T1000 (cell line): ENCODE data around the gene DNAH6.
"Not testable (repeated sequence)": the region's sequence is repeated elsewhere in the genome, so short reads cannot be mapped to it uniquely, and the experiment has no call there.

Source experiments
- DNase-seq: peaks from one replicate; lab custom pipeline; 2025; ENCODE audit warnings: mixed read lengths; lab: John Stamatoyannopoulos, UW

DNAH6 gene

GRCh38 chr2:84755096-84755495 lies 238.8 kb downstream of the DNAH6 start:
- DNase-seq, result no peak

GRCh38 chr2:84757648-84758047 lies 241.3 kb downstream of the DNAH6 start:
- no peak for DNase-seq

- no peak for DNase-seq
Observed at GRCh38 chr2:84766791-84767190, 250.5 kb downstream of the DNAH6 start.

- DNase-seq, result no peak
Observed at GRCh38 chr2:84768840-84769239, 252.5 kb downstream of the DNAH6 start.

GRCh38 chr2:84770280-84770679 lies 254.0 kb downstream of the DNAH6 start:
- no peak for DNase-seq

GRCh38 chr2:84771251-84771650 lies 255.0 kb downstream of the DNAH6 start:
- DNase-seq, result no peak

- DNase-seq, result not testable (repeated sequence)
Observed at GRCh38 chr2:84773562-84773961, 257.3 kb downstream of the DNAH6 start.

GRCh38 chr2:84776011-84776410 lies 259.7 kb downstream of the DNAH6 start:
- DNase-seq, result no peak

- DNase-seq, result no peak
Observed at GRCh38 chr2:84778911-84779690, 262.8 kb downstream of the DNAH6 start.

- DNase-seq, result no peak
Observed at GRCh38 chr2:84779781-84780180, 263.5 kb downstream of the DNAH6 start.

GRCh38 chr2:84781942-84782716 lies 265.8 kb downstream of the DNAH6 start:
- DNase-seq, result no peak

- DNase-seq, result no peak
Observed at GRCh38 chr2:84782717-84783442, 266.6 kb downstream of the DNAH6 start.

- DNase-seq, result no peak
Observed at GRCh38 chr2:84785950-84786349, 269.7 kb downstream of the DNAH6 start.

GRCh38 chr2:84786601-84787000 lies 270.3 kb downstream of the DNAH6 start:
- DNase-seq, result no peak

GRCh38 chr2:84788027-84788426 lies 271.7 kb downstream of the DNAH6 start:
- DNase-seq, result no peak

GRCh38 chr2:84788498-84788897 lies 272.2 kb downstream of the DNAH6 start:
- DNase-seq, result no peak

GRCh38 chr2:84792856-84793522 lies 276.7 kb downstream of the DNAH6 start:
- DNase-seq, result no peak

GRCh38 chr2:84793641-84794040 lies 277.3 kb downstream of the DNAH6 start:
- DNase-seq, result no peak

- no peak for DNase-seq
Observed at GRCh38 chr2:84796798-84797197, 280.5 kb downstream of the DNAH6 start.

GRCh38 chr2:84797271-84797670 lies 281.0 kb downstream of the DNAH6 start:
- no peak for DNase-seq

- DNase-seq, result no peak
Observed at GRCh38 chr2:84799772-84800171, 283.5 kb downstream of the DNAH6 start.

- DNase-seq, result no peak
Observed at GRCh38 chr2:84800194-84800805, 284.0 kb downstream of the DNAH6 start.
